Esophagus muscularis mucosa (tissue), 4 donors: ENCODE data around the gene PRMT7.

Experiments used
- EP300 ChIP-seq: sonication (generic); formaldehyde crosslinking; IDR thresholded peaks from one replicate; pipeline ENCODE4 v1.6.1; 2017; ENCODE audit warnings: antibody characterized with exemption
- POLR2A ChIP-seq: fragments of 450-650 bp; IDR thresholded peaks from one replicate; pipeline ENCODE4 v1.6.1; 2017; ENCODE audit warnings: antibody characterized with exemption, moderate library complexity, mild to moderate bottlenecking, low read depth
- POLR2AphosphoS5 ChIP-seq, 2 donors: sonication (generic); formaldehyde crosslinking; IDR thresholded peaks; one replicate each; pipeline ENCODE4 v1.6.1; 2017; ENCODE audit warnings: antibody characterized with exemption in 2 of 2
- TF ChIP-seq, protein P1 (sequence below), 3 experiments: fragments of 200-600 bp in 2 of 3; fragments of 450-650 bp in 1 of 3; sonication (generic) in 2 of 3; IDR thresholded peaks; one replicate each; pipeline ENCODE4 v1.5.1; 2017 to 2019; ENCODE audit warnings: antibody characterized with exemption in 3 of 3, mild to moderate bottlenecking in 2 of 3, moderate library complexity in 1 of 3

DNA sequence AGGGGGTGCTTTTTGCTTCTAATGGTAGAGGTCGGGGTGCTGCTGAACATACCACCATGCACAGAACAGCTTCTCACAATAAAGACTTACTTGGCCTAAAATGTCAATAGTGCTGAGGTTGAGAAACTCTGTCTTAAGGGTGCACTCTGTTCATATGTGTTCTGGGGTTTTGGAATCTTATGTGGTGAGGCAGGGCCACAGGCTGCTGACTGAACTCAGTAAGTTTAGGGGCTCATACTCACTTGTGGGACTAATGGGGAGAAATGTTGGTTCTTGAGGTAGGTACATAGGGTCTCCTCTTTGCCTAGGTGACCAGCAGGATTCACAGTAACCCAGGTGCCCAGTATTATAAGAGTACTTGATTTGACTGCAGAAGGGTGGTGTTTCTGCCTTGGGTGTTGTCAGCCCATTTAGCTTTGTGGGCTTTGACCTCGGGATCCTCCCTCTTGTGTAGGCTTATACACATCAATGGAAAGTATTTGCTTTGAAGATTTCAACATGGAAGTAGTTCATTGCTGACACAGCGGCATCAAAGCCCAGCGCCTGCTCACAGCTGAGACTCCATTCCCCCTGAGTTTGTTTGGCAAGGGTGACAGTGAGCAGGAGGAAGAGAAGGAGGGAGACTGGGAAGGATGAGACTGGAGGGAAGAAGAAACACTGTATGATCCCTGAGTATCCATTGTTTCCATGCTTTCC lies 29.3 kb upstream of the PRMT7 start:
- TF ChIP-seq POLR2A (no peak), EP300 (no peak), POLR2AphosphoS5 (IDR thresholded peaks at IDR 0.05) (no peak)
- TF ChIP-seq, protein P1, sequence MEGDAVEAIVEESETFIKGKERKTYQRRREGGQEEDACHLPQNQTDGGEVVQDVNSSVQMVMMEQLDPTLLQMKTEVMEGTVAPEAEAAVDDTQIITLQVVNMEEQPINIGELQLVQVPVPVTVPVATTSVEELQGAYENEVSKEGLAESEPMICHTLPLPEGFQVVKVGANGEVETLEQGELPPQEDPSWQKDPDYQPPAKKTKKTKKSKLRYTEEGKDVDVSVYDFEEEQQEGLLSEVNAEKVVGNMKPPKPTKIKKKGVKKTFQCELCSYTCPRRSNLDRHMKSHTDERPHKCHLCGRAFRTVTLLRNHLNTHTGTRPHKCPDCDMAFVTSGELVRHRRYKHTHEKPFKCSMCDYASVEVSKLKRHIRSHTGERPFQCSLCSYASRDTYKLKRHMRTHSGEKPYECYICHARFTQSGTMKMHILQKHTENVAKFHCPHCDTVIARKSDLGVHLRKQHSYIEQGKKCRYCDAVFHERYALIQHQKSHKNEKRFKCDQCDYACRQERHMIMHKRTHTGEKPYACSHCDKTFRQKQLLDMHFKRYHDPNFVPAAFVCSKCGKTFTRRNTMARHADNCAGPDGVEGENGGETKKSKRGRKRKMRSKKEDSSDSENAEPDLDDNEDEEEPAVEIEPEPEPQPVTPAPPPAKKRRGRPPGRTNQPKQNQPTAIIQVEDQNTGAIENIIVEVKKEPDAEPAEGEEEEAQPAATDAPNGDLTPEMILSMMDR (IDR thresholded peaks at IDR 0.05), result no peak
